K562 (cell line): ENCODE results near the gene SCIN. TPM values are rescaled to one million over a fixed set of nuclear protein-coding genes. Genes with fewer than 3 reads are reported as not detected.
A peak's percentile ranks its signal among the peaks of the same experiment; 100 is the strongest.

Experiments used
- ATAC-seq: fragments of 200-7000 bp; cut with Tn5 transposase; 3 replicates; pipeline ENCODE4 v1.9.1; 2020; ENCODE audit warnings: moderate library complexity
- BruUV-seq: library from RNA; stranded (reverse); fragments of 400-500 nt; replicated peaks from 2 replicates; lab custom pipeline; 2021; lab: Mats Ljungman, UMichigan
- CTCF ChIA-PET: fragments of 300-600 bp; formaldehyde crosslinking; extraction: SDS; loops from one replicate; lab custom pipeline; 2021; ENCODE audit warnings: low intra/inter-chr PET ratio; lab: Yijun Ruan, JAX
- POLR2A ChIA-PET: fragments of 300-600, 350-650 bp; sonication (Branson Sonifier 250); formaldehyde crosslinking; extraction: SDS; loops from one replicate; lab custom pipeline; 2021; ENCODE audit warnings: antibody characterized with exemption, inconsistent platforms; lab: Yijun Ruan, JAX
- DNase-seq, 4 experiments: peaks; one replicate each; pipeline versions ENCODE4 v3.0.0 to v3.0.0-alpha.2; 2011 to 2018; ENCODE audit warnings: low spot score in 3 of 4, mixed read lengths in 3 of 4; ENCODE audit errors: extremely low read depth in 1 of 4
- FAIRE-seq: peaks from 2 replicates; lab custom pipeline; 2011; peaks lifted over from hg19 to GRCh38; lab: Jason Lieb, UNC
- H2AFZ ChIP-seq: 2 replicates; pipeline ENCODE4 v1.6.0; 2011; ENCODE audit warnings: low read depth, low read length, control low read depth, inconsistent platforms
- H3K27ac ChIP-seq: fragments of 200-600 bp; 3 replicates; pipeline ENCODE4 v1.8.0; 2011; ENCODE audit warnings: low read depth, mild to moderate bottlenecking, control low read depth, inconsistent platforms, low read length, moderate library complexity, mixed read lengths; ENCODE audit errors: extremely low read depth
- H3K27me3 ChIP-seq, 2 experiments: fragments of 300-600 bp in 1 of 2; 2 replicates in 1 of 2; 3 replicates in 1 of 2; pipeline versions ENCODE4 v1.6.0 to v1.8.0; 2011; ENCODE audit warnings: inconsistent platforms in 2 of 2, low read length in 2 of 2, mild to moderate bottlenecking in 1 of 2, mixed read lengths in 1 of 2, moderate library complexity in 1 of 2; ENCODE audit not compliant: control insufficient read depth in 2 of 2, insufficient read depth in 2 of 2
- H3K36me3 ChIP-seq: fragments of 300-600 bp; 3 replicates; pipeline ENCODE4 v1.8.0; 2011; ENCODE audit warnings: mild to moderate bottlenecking, low read length, inconsistent platforms; ENCODE audit not compliant: control insufficient read depth, insufficient read depth
- H3K4me1 ChIP-seq, 2 experiments: fragments of 200-600 bp in 1 of 2; replicated peaks in 1 of 2; 2 replicates in 1 of 2; 3 replicates in 1 of 2; pipeline versions ENCODE4 v1.5.1 to v1.8.0; 2011; ENCODE audit warnings: inconsistent platforms in 2 of 2, low read length in 2 of 2, mild to moderate bottlenecking in 1 of 2, mixed read lengths in 1 of 2, moderate library complexity in 1 of 2; ENCODE audit not compliant: control insufficient read depth in 2 of 2, insufficient read depth in 2 of 2
- H3K4me2 ChIP-seq: 2 replicates; pipeline ENCODE4 v1.6.1; 2011; ENCODE audit warnings: low read length, control low read depth, inconsistent platforms, mixed read lengths; ENCODE audit not compliant: insufficient read depth
- H3K4me3 ChIP-seq: fragments of 200-600 bp; sonication (generic), shearing (Covaris generic); 2 replicates; pipeline ENCODE4 v1.5.1; 2016; ENCODE audit warnings: control low read depth, inconsistent platforms
- H3K79me2 ChIP-seq: fragments of 200-600 bp; 3 replicates; pipeline ENCODE4 v1.8.0; 2011; ENCODE audit warnings: low read length, inconsistent platforms; ENCODE audit not compliant: control insufficient read depth, insufficient read depth
- H3K9ac ChIP-seq, 2 experiments: 2 replicates each; pipeline versions ENCODE4 v1.6.0 to v1.6.1; 2011; ENCODE audit warnings: low read depth in 2 of 2, low read length in 2 of 2, control low read depth in 1 of 2, inconsistent platforms in 1 of 2, mild to moderate bottlenecking in 1 of 2, mixed read lengths in 1 of 2; ENCODE audit not compliant: insufficient read depth in 1 of 2
- H3K9me1 ChIP-seq: one replicate; pipeline ENCODE4 v1.6.0; 2011; ENCODE audit warnings: inconsistent platforms, mild to moderate bottlenecking, low read length, moderate library complexity; ENCODE audit not compliant: control insufficient read depth, insufficient read depth
- H3K9me3 ChIP-seq: replicated peaks from 2 replicates; pipeline ENCODE4 v1.5.1; 2011; ENCODE audit warnings: low read depth, low read length, inconsistent platforms; ENCODE audit not compliant: control insufficient read depth, insufficient read depth
- H4K20me1 ChIP-seq: replicated peaks from 2 replicates; pipeline ENCODE4 v1.6.1; 2011; ENCODE audit warnings: low read length, inconsistent platforms, mixed read lengths; ENCODE audit not compliant: control insufficient read depth, insufficient read depth
- DPF2 ChIP-seq: fragments of 450-650 bp; IDR thresholded peaks from 2 replicates; pipeline ENCODE4 v1.6.1; 2016
- JUN ChIP-seq, 2 experiments: sonication (generic) in 1 of 2; formaldehyde crosslinking in 1 of 2; IDR thresholded peaks; 2 replicates each; pipeline versions ENCODE4 v1.6.1 to v1.8.0; 2012 to 2022; ENCODE audit warnings: borderline replicate concordance in 2 of 2, mild to moderate bottlenecking in 2 of 2, improper control_type of control experiment in 1 of 2, low read depth in 1 of 2, low read length in 1 of 2, missing genetic modification reagents in 1 of 2
- KDM5B ChIP-seq: fragments of 200-600 bp; sonication (generic); IDR thresholded peaks from 2 replicates; pipeline ENCODE4 v1.6.1; 2012; ENCODE audit warnings: low read depth, mild to moderate bottlenecking, moderate library complexity, low read length, control low read depth, inconsistent platforms; ENCODE audit not compliant: insufficient replicate concordance
- MTA1 ChIP-seq: fragments of 450-650 bp; IDR thresholded peaks from 2 replicates; pipeline ENCODE4 v1.6.1; 2017; ENCODE audit warnings: borderline replicate concordance
- NCOR1 ChIP-seq: fragments of 450-650 bp; IDR thresholded peaks from 2 replicates; pipeline ENCODE4 v1.6.1; 2016; ENCODE audit warnings: mild to moderate bottlenecking, moderate library complexity
- POU5F1 ChIP-seq: fragments of 150-350 bp; IDR thresholded peaks from 2 replicates; pipeline ENCODE4 v1.6.1; 2014; ENCODE audit warnings: borderline replicate concordance, low read length, low read depth, mild to moderate bottlenecking; ENCODE audit not compliant: partially characterized antibody
- SP1 ChIP-seq: sonication (generic); formaldehyde crosslinking; IDR thresholded peaks from 2 replicates; pipeline ENCODE4 v1.8.1; 2022; ENCODE audit warnings: mild to moderate bottlenecking, missing genetic modification reagents
- STAT5B ChIP-seq: fragments of 250-450 bp; sonication (Bioruptor Pico); IDR thresholded peaks from 2 replicates; pipeline ENCODE4 v1.8.0; 2021; ENCODE audit warnings: mild to moderate bottlenecking, inconsistent platforms
- TEAD4 ChIP-seq, 2 experiments: sonication (generic) in 1 of 2; formaldehyde crosslinking in 1 of 2; IDR thresholded peaks; 2 replicates each; pipeline versions ENCODE4 v1.6.1 to v1.8.0; 2012 to 2022; ENCODE audit warnings: borderline replicate concordance in 1 of 2, inconsistent platforms in 1 of 2, low read length in 1 of 2, mild to moderate bottlenecking in 1 of 2, missing genetic modification reagents in 1 of 2
- U2AF1 ChIP-seq: fragments of 200-400 bp; formaldehyde crosslinking; optimal IDR thresholded peaks from 2 replicates; pipeline ENCODE3; 2017; ENCODE audit warnings: mild to moderate bottlenecking, low read depth, low read length, moderate library complexity
- ZEB2 ChIP-seq: fragments of 450-650 bp; IDR thresholded peaks from 2 replicates; pipeline ENCODE4 v1.6.1; 2016
- ZNF232 ChIP-seq: sonication (generic); formaldehyde crosslinking; IDR thresholded peaks from 2 replicates; pipeline ENCODE4 v1.8.0; 2022; ENCODE audit warnings: mild to moderate bottlenecking, missing genetic modification reagents
- ZNF551 ChIP-seq: fragments of 250-450 bp; sonication (Bioruptor Pico); IDR thresholded peaks from 2 replicates; pipeline ENCODE4 v1.5.0; 2021; ENCODE audit warnings: mild to moderate bottlenecking, moderate library complexity
- ZNF785 ChIP-seq: fragments of 250-450 bp; sonication (Bioruptor Pico); IDR thresholded peaks from 2 replicates; pipeline ENCODE4 v1.4.0; 2020; ENCODE audit warnings: mild to moderate bottlenecking
- WGBS: fragments of 100-300 bp; shearing (Covaris generic); methylation state at CpG from one replicate; pipeline ENCODE4 v1.1.6; 2016; ENCODE audit warnings: low coverage, mixed read lengths; ENCODE audit not compliant: insufficient coverage; ENCODE audit errors: missing lambda C conversion rate; 5-methylcytosine and 5-hydroxymethylcytosine counted together
- in situ Hi-C: fragments of 300-500 bp; cut with MboI; formaldehyde crosslinking; loops from 4 replicates; pipeline ENCODE4 v1.15.0; 2018; ENCODE audit warnings: inconsistent platforms, mixed read lengths
- intact Hi-C: fragments of 100-400 bp; cut with micrococcal nuclease; formaldehyde crosslinking; loops from 2 replicates; pipeline ENCODE4 v1.14.2; 2022
- polyA plus RNA-seq, 8 experiments: library from polyadenylated mRNA; depleted of rRNA in 4 of 8; stranded (reverse) in 5 of 8; unstranded in 3 of 8; fragments of >200 nt; fragmentation: Nextera tagmentation in 2 of 8; fragmentation: Illumina TruSeq in 1 of 8; extraction: Ambion mirVana in 2 of 8; extraction: Trizol in 1 of 8; gene quantifications; 2 replicates each; pipeline versions ENCODE4 v1.2.1 to v1.2.3, GENCODE V29; 2011 to 2014; ENCODE audit warnings: inconsistent platforms in 1 of 8, missing spikeins in 1 of 8
- total RNA-seq, 7 experiments: library from RNA; depleted of rRNA in 6 of 7; stranded (reverse); fragments of >200 nt in 6 of 7; fragmentation: Illumina TruSeq in 2 of 7; extraction: Trizol in 2 of 7; gene quantifications; 2 replicates each; pipeline versions ENCODE4 v1.2.1 to v1.2.3, GENCODE V29; 2011 to 2021; ENCODE audit warnings: low replicate concordance in 1 of 7
- TF ChIP-seq, protein P1 (sequence below): sonication (generic); formaldehyde crosslinking; IDR thresholded peaks from 2 replicates; pipeline ENCODE4 v1.8.1; 2023; ENCODE audit warnings: mild to moderate bottlenecking, missing genetic modification reagents
- TF ChIP-seq, protein P2 (sequence below): fragments of 250-450 bp; sonication (Bioruptor Pico); IDR thresholded peaks from 2 replicates; pipeline ENCODE4 v1.4.0; 2020
- TF ChIP-seq, protein P3 (sequence below): conservative IDR thresholded peaks from 2 replicates; pipeline ENCODE4 v1.6.1; 2011; ENCODE audit warnings: low read depth, mild to moderate bottlenecking, low read length; ENCODE audit not compliant: control insufficient read depth

SCIN gene
- total and polyA plus RNA-seq, 9 of the 15 experiments (the other 6 are each of a cell fraction or from before 2014, with no cell fraction given), result 0.67 to 18.2 (median 10.6) TPM

DNA sequence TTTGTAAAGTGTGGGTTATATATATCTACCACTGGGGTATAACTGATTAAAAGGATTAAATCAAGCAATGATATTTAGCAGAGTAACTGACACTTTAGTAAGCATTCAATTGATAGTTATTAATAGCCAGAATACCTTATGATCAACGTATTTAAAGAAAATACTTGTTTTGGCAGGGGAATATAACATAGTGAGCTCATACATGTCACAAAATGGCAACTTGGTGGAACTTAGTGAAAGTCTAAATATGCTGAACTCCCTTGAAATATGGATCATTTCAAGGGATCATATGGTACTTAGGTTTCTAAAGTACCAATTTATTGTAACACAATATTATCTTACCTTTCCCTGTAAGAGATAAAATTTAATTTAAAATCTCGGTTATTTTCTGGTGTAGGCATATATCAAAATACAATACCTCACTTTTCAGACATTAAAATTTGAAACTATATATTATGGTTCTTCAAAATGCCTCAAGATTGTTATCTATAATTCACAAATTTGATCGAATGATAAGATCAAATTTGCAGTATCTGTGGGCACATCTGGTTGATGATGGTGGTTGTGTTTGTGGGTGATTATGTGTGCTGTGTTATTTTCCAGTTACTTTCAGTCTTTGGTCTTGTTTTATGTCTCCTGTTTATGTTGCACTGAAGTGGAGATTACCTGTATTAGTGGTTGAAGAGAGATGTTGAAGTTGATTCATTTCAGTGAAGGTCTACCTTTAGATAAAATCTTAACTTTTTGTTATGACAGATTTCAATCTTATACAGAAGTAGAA lies 122.1 kb downstream of the SCIN start:
- 2% methylated on average over 3 of the region's 3 CpGs for WGBS
- CTCF ChIA-PET, result interaction anchor here (1.1 kb wide), 1 partner anchor 570 kb away, joined by 3 read pairs; no protein-coding TSS in a partner anchor
- BruUV-seq, result no TSS peak
- Histone ChIP-seq H3K9me3 (no peaks in the 10 kb centered on the region), H2AFZ (no peak overlapping the region), H3K79me2 (peaks cover 94% of the 10 kb centered on the region), H3K36me3 (peaks cover 57% of the 10 kb centered on the region), H3K4me1 (peaks cover 0 to 2% of the 10 kb centered on the region in 2 experiments; a peak in 2 of 5 replicates), H3K4me2 (peak overlapping the region; percentile 81), H3K9me1 (no peaks in the 10 kb centered on the region), H4K20me1 (peaks cover 31% of the 10 kb centered on the region), H3K27ac (peak overlapping the region; percentile 1; the same call in 1 of the 3 replicates), H3K27me3 (no peaks in the 10 kb centered on the region), H3K9ac (peak overlapping the region in 1 of 2 experiments; percentile 41; a peak in 2 of 4 replicates), H3K4me3 (peak overlapping the region; percentile 61)
- no peak for FAIRE-seq
- POLR2A ChIA-PET, result interaction anchor here (0.5 to 3.9 kb wide), 6 partner anchors 14 to 51 kb away, joined by 3 to 23 read pairs (median 4); no protein-coding TSS in a partner anchor
- ATAC-seq, result no peak
- in situ Hi-C loops, result no loop called here
- intact Hi-C loops, result no loop called here
- DNase-seq, result no peak
- TF ChIP-seq POU5F1 (no peak), KDM5B (peak; percentile 16), ZNF551 (peak; percentile 64; the same call in 1 of the 2 replicates), ZEB2 (peak; percentile 53; the same call in 1 of the 2 replicates), U2AF1 (peak; percentile 11), ZNF232 (no peak), MTA1 (0 out of 2 replicates have a peak, but pooled peaks have one; percentile 60), NCOR1 (peak; percentile 54), SP1 (CRISPR knock-in tag) (0 out of 2 replicates have a peak, but pooled peaks have one; percentile 35), STAT5B (CRISPR knock-in tag) (no peak), ZNF785 (CRISPR knock-in tag) (no peak), TEAD4 (IDR thresholded peaks at IDR 0.05; ENCODE audit: low read length) (peak; percentile 58; the same call in 1 of the 2 replicates), TEAD4 (CRISPR knock-in tag; IDR thresholded peaks at IDR 0.05; ENCODE audit: borderline replicate concordance) (no peak), JUN (IDR thresholded peaks at IDR 0.05; ENCODE audit: borderline replicate concordance, low read depth, low read length) (no peak), JUN (CRISPR knock-in tag; IDR thresholded peaks at IDR 0.05; ENCODE audit: borderline replicate concordance) (no peak), DPF2 (0 out of 2 replicates have a peak, but pooled peaks have one; percentile 37)
- TF ChIP-seq, protein P1, sequence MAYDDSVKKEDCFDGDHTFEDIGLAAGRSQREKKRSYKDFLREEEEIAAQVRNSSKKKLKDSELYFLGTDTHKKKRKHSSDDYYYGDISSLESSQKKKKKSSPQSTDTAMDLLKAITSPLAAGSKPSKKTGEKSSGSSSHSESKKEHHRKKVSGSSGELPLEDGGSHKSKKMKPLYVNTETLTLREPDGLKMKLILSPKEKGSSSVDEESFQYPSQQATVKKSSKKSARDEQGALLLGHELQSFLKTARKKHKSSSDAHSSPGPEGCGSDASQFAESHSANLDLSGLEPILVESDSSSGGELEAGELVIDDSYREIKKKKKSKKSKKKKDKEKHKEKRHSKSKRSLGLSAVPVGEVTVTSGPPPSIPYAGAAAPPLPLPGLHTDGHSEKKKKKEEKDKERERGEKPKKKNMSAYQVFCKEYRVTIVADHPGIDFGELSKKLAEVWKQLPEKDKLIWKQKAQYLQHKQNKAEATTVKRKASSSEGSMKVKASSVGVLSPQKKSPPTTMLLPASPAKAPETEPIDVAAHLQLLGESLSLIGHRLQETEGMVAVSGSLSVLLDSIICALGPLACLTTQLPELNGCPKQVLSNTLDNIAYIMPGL, result no peak
- TF ChIP-seq, protein P2, sequence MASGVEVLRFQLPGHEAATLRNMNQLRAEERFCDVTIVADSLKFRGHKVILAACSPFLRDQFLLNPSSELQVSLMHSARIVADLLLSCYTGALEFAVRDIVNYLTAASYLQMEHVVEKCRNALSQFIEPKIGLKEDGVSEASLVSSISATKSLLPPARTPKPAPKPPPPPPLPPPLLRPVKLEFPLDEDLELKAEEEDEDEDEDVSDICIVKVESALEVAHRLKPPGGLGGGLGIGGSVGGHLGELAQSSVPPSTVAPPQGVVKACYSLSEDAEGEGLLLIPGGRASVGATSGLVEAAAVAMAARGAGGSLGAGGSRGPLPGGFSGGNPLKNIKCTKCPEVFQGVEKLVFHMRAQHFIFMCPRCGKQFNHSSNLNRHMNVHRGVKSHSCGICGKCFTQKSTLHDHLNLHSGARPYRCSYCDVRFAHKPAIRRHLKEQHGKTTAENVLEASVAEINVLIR (CRISPR knock-in tag), result no peak
- TF ChIP-seq, protein P3, sequence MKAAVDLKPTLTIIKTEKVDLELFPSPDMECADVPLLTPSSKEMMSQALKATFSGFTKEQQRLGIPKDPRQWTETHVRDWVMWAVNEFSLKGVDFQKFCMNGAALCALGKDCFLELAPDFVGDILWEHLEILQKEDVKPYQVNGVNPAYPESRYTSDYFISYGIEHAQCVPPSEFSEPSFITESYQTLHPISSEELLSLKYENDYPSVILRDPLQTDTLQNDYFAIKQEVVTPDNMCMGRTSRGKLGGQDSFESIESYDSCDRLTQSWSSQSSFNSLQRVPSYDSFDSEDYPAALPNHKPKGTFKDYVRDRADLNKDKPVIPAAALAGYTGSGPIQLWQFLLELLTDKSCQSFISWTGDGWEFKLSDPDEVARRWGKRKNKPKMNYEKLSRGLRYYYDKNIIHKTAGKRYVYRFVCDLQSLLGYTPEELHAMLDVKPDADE, result no peak
